HG03064 (cell line): ENCODE results near the gene BMPR1A.
A peak's percentile ranks its signal among the peaks of the same experiment; 100 is the strongest.

Experiments used
- ATAC-seq: cut with Tn5 transposase; IDR thresholded peaks from one replicate; pipeline ENCODE4 v1.9.1; 2021; ENCODE audit warnings: low read depth; ENCODE audit not compliant: unreplicated experiment

Gene BMPR1A

GRCh38 chr10:86798025-86798424, 41.6 kb downstream of the BMPR1A start:
- ATAC-seq: no peak

GRCh38 chr10:86798611-86799010, 42.2 kb downstream of the BMPR1A start:
- peak; percentile 68 for ATAC-seq

DNA sequence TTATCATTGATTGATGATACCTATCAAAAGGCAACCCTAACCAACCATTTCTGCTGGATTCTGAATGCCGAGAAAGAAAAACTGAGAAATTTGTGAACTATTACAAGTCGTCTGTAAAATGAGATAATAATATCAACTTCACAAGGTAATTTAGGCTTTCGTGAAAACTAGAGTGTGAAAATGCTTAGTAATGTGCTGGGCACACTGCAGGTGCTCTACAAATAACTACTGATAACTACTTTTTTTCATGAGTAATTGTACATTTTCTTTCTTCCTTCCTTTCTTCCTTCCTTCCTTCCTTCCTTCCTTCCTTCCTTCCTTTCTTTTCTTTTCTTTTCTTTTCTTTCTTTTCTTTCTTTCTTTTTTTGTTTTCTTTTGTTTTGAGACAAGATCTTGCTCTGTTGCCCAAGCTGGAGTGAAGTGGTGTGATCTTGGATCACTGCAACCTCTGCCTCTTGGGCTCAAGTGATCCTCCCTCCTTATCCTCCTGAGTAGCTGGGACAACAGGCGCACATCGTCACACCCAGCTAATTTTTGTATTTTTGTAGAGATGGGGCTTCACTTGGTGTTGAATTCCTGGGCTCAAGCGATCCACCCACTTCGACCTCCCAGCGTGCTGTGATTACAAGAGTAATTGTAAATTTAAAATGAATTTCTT, 42.9 kb downstream of the BMPR1A start:
- ATAC-seq: no peak

DNA sequence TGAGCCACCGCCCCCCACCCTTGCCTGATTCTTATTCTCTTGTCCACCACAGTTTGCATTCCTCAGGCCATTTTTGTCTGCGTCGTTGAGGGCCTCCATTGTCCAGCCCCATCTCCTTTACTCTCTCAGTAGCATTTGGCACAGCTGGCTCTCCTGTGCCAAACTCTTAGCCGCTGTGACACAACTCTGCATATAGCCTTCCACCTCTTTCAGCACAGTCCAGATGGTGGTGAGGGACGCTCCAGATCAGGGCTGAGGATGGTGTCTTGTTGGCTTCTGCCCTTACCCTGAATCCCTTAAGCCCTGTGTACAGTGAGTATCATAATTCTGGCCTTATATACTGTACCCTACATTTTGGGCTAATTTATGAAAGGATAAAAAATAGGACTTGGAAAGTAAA, 45.6 kb downstream of the BMPR1A start:
- no peak for ATAC-seq

DNA sequence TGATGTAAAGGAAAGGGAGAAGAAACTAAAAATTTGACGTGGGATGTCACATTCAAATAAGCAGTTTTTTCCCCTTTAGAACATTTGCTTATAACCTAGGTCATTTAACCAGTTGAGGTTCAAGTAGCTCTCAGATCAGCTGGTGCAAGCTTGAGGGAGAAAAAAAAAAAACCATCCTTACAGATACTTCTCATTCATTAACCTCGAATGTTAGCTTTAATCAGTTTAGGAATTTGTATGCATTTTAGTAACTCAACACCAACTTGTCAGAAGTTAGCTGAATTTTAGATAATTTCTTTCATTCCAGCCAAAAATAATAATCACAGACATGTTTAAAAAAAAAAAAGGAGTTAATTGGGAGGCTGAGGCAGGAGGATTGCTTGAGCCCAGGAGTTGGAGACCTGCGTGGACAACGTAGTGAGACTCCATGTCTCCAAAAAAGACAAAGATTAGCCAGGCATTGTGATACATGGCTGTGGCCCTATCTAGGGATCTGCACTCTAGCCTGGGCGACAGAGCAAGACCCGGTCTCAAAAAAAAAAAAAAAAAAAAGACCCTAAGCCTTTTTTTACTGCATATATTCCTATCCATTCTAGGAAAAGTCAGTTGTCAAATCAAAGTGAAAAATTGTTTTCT, 46.2 kb downstream of the BMPR1A start:
- no peak for ATAC-seq

DNA sequence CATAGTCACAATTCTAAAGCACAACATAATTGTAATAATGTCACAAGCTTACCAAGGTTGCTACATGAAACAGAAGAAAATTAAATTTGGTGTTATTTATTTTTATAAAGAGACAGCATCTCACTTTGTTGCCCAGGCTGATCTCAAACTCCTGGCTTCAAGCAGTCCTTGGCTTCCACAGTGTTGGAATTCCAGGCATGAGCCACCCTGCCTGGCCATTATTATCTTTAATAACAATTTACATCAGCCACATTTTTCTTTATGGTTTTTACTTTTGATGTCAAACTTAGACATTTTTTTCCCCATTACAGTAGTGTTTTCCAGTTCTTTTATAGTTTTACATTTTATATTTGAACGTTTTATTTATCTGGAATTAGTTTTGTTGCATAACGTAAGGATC, 46.7 kb downstream of the BMPR1A start:
- ATAC-seq: no peak

- ATAC-seq: no peak
Measured at GRCh38 chr10:86804805-86805204, 48.4 kb downstream of the BMPR1A start.

- no peak for ATAC-seq
Measured at GRCh38 chr10:86813101-86813500, 56.7 kb downstream of the BMPR1A start.

DNA sequence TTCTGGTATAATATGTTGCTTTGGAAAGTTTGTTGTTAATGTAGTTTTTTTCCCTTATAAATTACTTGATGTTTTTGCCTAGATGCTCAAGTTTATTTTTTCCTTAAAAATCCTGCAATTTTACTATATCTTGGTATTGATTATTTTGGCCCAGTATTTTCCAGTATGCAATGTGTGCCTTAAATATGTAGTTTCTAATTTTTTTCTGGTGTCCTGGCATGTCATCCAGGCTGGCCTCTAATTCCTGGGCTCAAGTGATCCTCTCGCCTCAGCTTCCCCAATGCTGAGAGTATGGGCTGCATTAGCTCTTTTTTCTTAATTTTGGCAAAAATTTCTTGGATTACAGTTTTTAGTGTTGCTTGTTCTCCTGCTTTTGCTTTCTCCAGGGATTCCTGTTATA, 57.6 kb downstream of the BMPR1A start:
- ATAC-seq: no peak

DNA sequence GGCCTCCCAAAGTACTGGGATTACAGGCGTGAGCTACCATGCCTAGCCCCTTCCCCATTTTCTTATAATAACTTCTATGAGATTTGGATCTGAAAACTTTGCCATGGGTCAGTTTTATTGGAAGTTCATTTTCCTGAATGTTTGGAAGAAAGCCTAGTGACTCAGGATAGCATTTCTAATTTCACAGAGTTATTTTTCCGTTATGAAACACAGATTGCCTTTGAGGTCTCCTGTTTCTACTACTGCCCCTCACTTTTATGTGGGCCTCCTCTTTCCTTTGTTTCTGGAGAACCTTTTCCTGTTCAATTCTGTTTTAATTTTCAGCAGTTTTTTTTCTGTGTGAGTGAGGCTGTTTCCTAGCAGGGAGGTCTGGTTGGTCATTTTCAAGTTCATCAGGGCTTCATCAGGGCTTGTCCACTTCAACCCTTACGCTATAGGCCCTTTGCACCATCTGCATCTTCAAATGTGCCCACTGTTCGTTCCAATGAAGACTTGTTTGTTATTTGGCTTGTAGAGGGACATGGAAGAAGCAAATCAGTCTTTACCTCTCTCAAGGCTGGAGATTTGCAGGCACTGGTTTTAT, 58.7 kb downstream of the BMPR1A start:
- ATAC-seq: no peak

DNA sequence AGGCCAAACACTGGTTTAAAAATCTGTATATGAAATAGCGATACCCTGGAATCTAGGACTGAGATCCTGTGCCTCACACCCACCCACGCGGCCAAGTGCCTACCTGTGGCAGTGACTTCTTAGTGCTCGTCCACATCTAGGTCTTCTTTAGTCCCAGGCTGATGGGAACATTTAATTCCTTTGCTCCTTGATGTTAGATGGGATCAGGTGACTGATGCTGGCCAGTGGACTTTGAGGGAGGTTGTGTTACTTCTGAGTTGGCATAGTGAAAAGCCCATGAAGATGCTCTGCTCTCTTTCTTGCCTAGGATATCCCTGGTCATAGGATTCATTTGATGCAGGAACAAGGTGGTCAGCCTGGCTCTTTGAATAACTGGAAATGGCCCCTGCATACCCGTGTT, 59.2 kb downstream of the BMPR1A start:
- no peak for ATAC-seq

- ATAC-seq: no peak
Measured at GRCh38 chr10:86817246-86817645, 60.8 kb downstream of the BMPR1A start.

GRCh38 chr10:86819567-86819966, 63.1 kb downstream of the BMPR1A start:
- no peak for ATAC-seq

GRCh38 chr10:86820509-86820908, 64.1 kb downstream of the BMPR1A start:
- no peak for ATAC-seq

GRCh38 chr10:86821388-86821999, 65.1 kb downstream of the BMPR1A start:
- ATAC-seq: no peak

GRCh38 chr10:86823565-86823964, 67.1 kb downstream of the BMPR1A start:
- no peak for ATAC-seq

DNA sequence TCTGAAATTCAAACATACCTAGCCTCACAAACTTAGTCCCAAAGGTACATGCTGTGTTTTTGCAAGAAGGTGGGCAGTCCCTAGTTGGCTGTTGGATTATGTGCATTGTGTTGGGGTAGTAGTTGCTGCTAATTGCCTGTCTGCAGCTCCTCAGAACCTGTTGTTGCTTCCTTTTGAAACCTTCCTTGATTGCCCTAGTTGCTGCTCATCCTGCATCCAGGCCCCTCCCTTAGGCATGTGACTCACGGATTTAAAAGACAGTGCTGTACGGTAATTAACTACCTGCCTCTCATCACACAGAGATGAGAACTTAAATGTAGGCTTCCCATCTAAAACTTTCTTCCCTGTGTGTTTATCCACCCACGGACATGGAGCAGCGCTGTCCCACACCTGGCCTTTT, 67.7 kb downstream of the BMPR1A start:
- ATAC-seq: no peak

DNA sequence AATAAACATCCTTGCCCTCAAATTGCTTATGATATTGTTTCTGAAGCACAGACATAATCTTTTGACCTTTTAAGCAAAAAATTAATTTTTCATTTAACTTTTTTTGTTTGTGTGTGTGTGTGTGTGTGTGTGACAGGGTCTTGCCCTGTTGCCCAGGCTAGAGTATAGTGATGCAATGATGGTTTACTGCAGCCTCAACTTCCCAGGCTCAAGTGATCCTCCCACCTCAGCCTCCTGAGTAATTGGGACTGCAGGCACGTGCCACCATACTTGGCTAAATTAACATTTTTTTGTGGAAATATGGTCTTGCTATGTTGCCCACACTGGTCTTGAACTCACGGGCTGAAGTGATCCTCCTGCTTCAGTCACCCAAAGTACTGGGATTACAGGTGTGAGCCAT, 68.9 kb downstream of the BMPR1A start:
- no peak for ATAC-seq

- ATAC-seq: no peak
Measured at GRCh38 chr10:86827639-86828038, 71.2 kb downstream of the BMPR1A start.

- no peak for ATAC-seq
Measured at GRCh38 chr10:86828145-86828544, 71.7 kb downstream of the BMPR1A start.

DNA sequence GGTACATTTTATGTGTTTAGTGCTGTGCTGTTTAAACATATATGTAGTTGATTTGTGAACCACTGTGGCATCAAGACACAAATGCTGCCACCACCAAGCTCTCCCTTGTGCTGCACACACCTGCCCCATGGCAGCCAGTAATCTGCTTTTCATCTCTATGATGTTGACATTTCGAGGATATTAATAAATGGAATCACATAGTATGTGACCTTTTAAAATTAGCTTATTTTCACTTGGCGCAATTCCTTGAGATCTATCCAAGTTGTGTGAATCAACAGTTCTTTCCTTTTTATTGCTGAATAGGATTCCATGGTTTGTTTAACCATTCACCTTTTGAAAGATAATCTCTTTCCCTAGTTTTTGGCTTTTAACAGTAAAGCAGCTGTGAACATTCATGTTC, 73.1 kb downstream of the BMPR1A start:
- no peak for ATAC-seq
